ENCODE results near the gene SH3GL1.

Gene SH3GL1

GRCh38 chr19:4313847-4314490 is 86.4 kb downstream of the SH3GL1 start:
- no peak for DNase-seq

Measured in effector CD8-positive, alpha-beta T cell (primary cell).